Measurements from ENCODE around the gene SETD4. TPM values are rescaled to one million over a fixed set of nuclear protein-coding genes. Genes with fewer than 3 reads are reported as not detected.

The SETD4 gene
- total and polyA plus RNA-seq, 2 of the 8 experiments (the other 6 are each of a cell fraction or from before 2014, with no cell fraction given), result 20.1 to 46.6 TPM

- Histone ChIP-seq H3K4me3 (ENCODE audit: extremely low read depth in 1 of 4, insufficient read depth in 2 of 4, low read depth in 3 of 4, low read length in 4 of 4) (no peak overlapping the region), H2BK20ac (ENCODE audit: low read length) (no peak overlapping the region), H3K4me1 (replicated peaks in 1 of 4; ENCODE audit: control insufficient read depth in 3 of 4, insufficient read depth in 4 of 4, low read length in 3 of 4) (peaks cover 0 to 7% (median under 1%) of the 10 kb centered on the region in 4 experiments; a peak in 3 of 7 replicates), H3K79me2 (ENCODE audit: control insufficient read depth in 1 of 2, insufficient read depth in 2 of 2, low read length in 2 of 2) (no peaks in the 10 kb centered on the region), H3K27ac (ENCODE audit: low read depth, low read length) (no peak overlapping the region), H4K8ac (ENCODE audit: extremely low read depth, insufficient read depth, low read length) (no peak overlapping the region), H3K18ac (ENCODE audit: extremely low read depth, low read length) (no peak overlapping the region), H2AK5ac (ENCODE audit: low read depth, low read length) (no peak overlapping the region), H3K23ac (ENCODE audit: insufficient read length) (no peak overlapping the region), H2BK5ac (ENCODE audit: low read depth, low read length) (no peak overlapping the region), H3K4ac (replicated peaks; ENCODE audit: insufficient read length, low read depth, low read length) (no peak overlapping the region), H4K20me1 (replicated peaks in 1 of 2; ENCODE audit: control insufficient read depth in 1 of 2, insufficient read depth in 2 of 2, low read length in 2 of 2) (no peaks in the 10 kb centered on the region), H3K56ac (replicated peaks; ENCODE audit: insufficient read length, low read depth, low read length) (no peak overlapping the region), H2BK12ac (ENCODE audit: low read depth, low read length) (no peak overlapping the region), H2BK120ac (replicated peaks; ENCODE audit: low read depth, low read length) (no peak overlapping the region), H4K91ac (replicated peaks; ENCODE audit: insufficient read length, low read length) (no peak overlapping the region), H3K36me3 (ENCODE audit: control insufficient read depth in 2 of 4, insufficient read depth in 4 of 4, low read length in 3 of 4) (peaks cover 0 to 6% (median 1%) of the 10 kb centered on the region in 4 experiments; a peak in 3 of 8 replicates), H3K23me2 (ENCODE audit: low read depth, low read length) (no peaks in the 10 kb centered on the region), H3K4me2 (ENCODE audit: insufficient read depth in 1 of 2, low read depth in 2 of 2, low read length in 2 of 2) (no peak overlapping the region), H2BK15ac (ENCODE audit: low read length) (no peak overlapping the region), H2AFZ (ENCODE audit: low read length) (no peak overlapping the region), H3K9ac (replicated peaks in 1 of 4; ENCODE audit: extremely low read depth in 1 of 4, low read depth in 3 of 4, low read length in 3 of 4) (no peak overlapping the region), H3K9me3 (ENCODE audit: insufficient read depth in 2 of 2, low read depth in 1 of 2, low read length in 1 of 2) (no peaks in the 10 kb centered on the region), H3K79me1 (ENCODE audit: low read depth, low read length) (no peaks in the 10 kb centered on the region), H4K5ac (ENCODE audit: insufficient read length, low read depth, low read length) (no peak overlapping the region), H3K14ac (ENCODE audit: insufficient read length) (no peak overlapping the region), H3K27me3 (replicated peaks in 1 of 4; ENCODE audit: control insufficient read depth in 3 of 4, extremely low read depth in 1 of 4, insufficient read depth in 3 of 4, low read length in 3 of 4) (no peaks in the 10 kb centered on the region)
- CTCF ChIA-PET (ENCODE audit: partially characterized antibody), result interaction anchor here (0.6 to 3.0 kb wide), 13 partner anchors 15 to 1399 kb away, joined by 3 to 16 read pairs (median 3); no protein-coding TSS in a partner anchor
- DNase-seq (ENCODE audit: low read depth in 1 of 2, low spot score in 2 of 2), result no peak
- TF ChIP-seq ZNF274 (IDR thresholded peaks at IDR 0.05; ENCODE audit: borderline replicate concordance, extremely low read depth, low read length) (no peak), CBX5 (IDR thresholded peaks at IDR 0.05; ENCODE audit: low read depth, low read length) (no peak), CHD1 (IDR thresholded peaks at IDR 0.05; ENCODE audit: low read depth, low read length) (no peak), SIX5 (IDR thresholded peaks at IDR 0.05; ENCODE audit: low read depth, low read length) (no peak), GABPA (IDR thresholded peaks at IDR 0.05; ENCODE audit: borderline replicate concordance, insufficient read depth, low read length) (no peak), GTF2F1 (IDR thresholded peaks at IDR 0.05; ENCODE audit: borderline replicate concordance, low read depth, low read length) (no peak)
- no peak for FAIRE-seq
- WGBS, 2 experiments (ENCODE audit: extremely low coverage in 1 of 2, insufficient coverage in 1 of 2, insufficient read length in 1 of 2, insufficient replicate concordance in 2 of 2, low coverage in 1 of 2, low lambda C conversion rate in 2 of 2, missing lambda C conversion rate in 1 of 2), result 90% methylated on average over 8 of the region's 8 CpGs; no CpG with 5 or more reads in 1 of the 2 experiments
- POLR2A ChIA-PET (ENCODE audit: partially characterized antibody), result interaction anchor here (1.5 kb wide), 1 partner anchor 156 kb away, joined by 3 read pairs; no protein-coding TSS in a partner anchor
These were observed 31.0 kb downstream of the SETD4 start for GRCh38 chr21:36029309-36029708.
